GM12878 (cell line): Measurements from ENCODE around the gene FOXJ3. TPM values are rescaled to one million over a fixed set of nuclear protein-coding genes. Genes with fewer than 3 reads are reported as not detected.

Experiments used
- CBX5 ChIP-seq: sonication (generic); IDR thresholded peaks from 2 replicates; pipeline ENCODE4 v1.6.1; 2016; ENCODE audit warnings: low read depth, moderate library complexity, mild to moderate bottlenecking, inconsistent platforms
- FOS ChIP-seq: IDR thresholded peaks from 3 replicates; pipeline ENCODE4 v1.6.1; 2011; ENCODE audit warnings: borderline replicate concordance; ENCODE audit not compliant: insufficient read length; ENCODE audit errors: extremely low read depth
- IRF5 ChIP-seq: fragments of 450-650 bp; IDR thresholded peaks from 2 replicates; pipeline ENCODE4 v1.6.1; 2017; ENCODE audit warnings: borderline replicate concordance
- RELB ChIP-seq: fragments of 450-650 bp; IDR thresholded peaks from 2 replicates; pipeline ENCODE4 v1.6.1; 2017; ENCODE audit warnings: low read depth, mild to moderate bottlenecking, moderate library complexity
- SP1 ChIP-seq: IDR thresholded peaks from one replicate; pipeline ENCODE4 v1.6.1; 2011; ENCODE audit warnings: low read depth, low read length
- USF1 ChIP-seq: IDR thresholded peaks from 2 replicates; pipeline ENCODE4 v1.6.1; 2011; ENCODE audit warnings: borderline replicate concordance, low read depth, mild to moderate bottlenecking, moderate library complexity, mixed read lengths, low read length; ENCODE audit not compliant: insufficient read depth; ENCODE audit errors: extremely low read length
- ZBED1 ChIP-seq: IDR thresholded peaks from 2 replicates; pipeline ENCODE4 v1.6.1; 2016; ENCODE audit warnings: borderline replicate concordance
- ZNF592 ChIP-seq: fragments of 450-650 bp; IDR thresholded peaks from 2 replicates; pipeline ENCODE4 v1.6.1; 2017; ENCODE audit warnings: mild to moderate bottlenecking, moderate library complexity
- polyA plus RNA-seq, 11 experiments: library from polyadenylated mRNA; depleted of rRNA in 4 of 11; unstranded in 6 of 11; stranded (reverse) in 5 of 11; fragments of >200 nt; fragmentation: Nextera tagmentation in 4 of 11; fragmentation: Illumina TruSeq in 1 of 11; extraction: Ambion mirVana in 4 of 11; extraction: Trizol in 1 of 11; gene quantifications; 1 replicate in 1 of 11; 2 replicates in 10 of 11; pipeline versions ENCODE4 v1.2.1 to v1.2.3, GENCODE V29; 2011 to 2016; ENCODE audit warnings: inconsistent platforms in 2 of 11, missing spikeins in 2 of 11, low read depth in 1 of 11
- total RNA-seq, 4 experiments: library from RNA; depleted of rRNA in 3 of 4; stranded (reverse); fragments of >200 nt in 3 of 4; fragmentation: Illumina TruSeq in 1 of 4; extraction: Trizol in 1 of 4; gene quantifications; 2 replicates each; pipeline versions ENCODE4 v1.2.1 to v1.2.3, GENCODE V29; 2013 to 2021

FOXJ3 gene
- total and polyA plus RNA-seq, 10 of the 15 experiments (the other 5 are each of a cell fraction or from before 2014, with no cell fraction given) = 9.5 to 54.2 (median 24.7) TPM

DNA sequence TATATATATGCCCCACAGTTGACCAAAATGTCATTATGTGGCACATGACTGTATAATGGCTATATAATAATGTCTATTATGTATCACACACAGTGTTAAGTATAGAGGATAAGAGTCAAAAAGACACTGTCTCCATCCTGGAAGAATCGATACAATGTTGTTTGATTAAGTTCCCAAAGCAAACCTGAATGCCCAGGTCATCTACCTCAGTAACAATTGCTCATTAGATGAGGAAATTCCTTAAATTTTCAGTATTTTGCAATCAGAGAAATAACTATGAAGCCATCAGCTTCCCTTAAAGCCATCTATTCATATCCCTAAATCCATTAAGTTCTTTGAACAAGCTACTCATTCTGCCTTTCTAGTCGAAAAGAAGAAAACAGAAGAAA, 10.0 kb downstream of the FOXJ3 start (continued):
- no peak for TF ChIP-seq ZBED1
- no peak for TF ChIP-seq FOS
- TF ChIP-seq CBX5 = no peak
- no peak for TF ChIP-seq IRF5
- TF ChIP-seq SP1 = no peak
- TF ChIP-seq ZNF592 = no peak
- TF ChIP-seq USF1 = no peak
- TF ChIP-seq RELB = no peak
